OCI-LY3 (cell line): ENCODE data around the gene PARP2.

ENCODE experiments used
- CTCF ChIP-seq: fragments of 200-600, 300-600 bp; sonication (generic); IDR thresholded peaks from 2 replicates; pipeline ENCODE4 v1.5.1; 2014; ENCODE audit warnings: antibody characterized with exemption, low read length, low read depth
- EZH2phosphoT487 ChIP-seq: fragments of 200-600 bp; shearing (Covaris generic); IDR thresholded peaks from 2 replicates; pipeline ENCODE4 v1.6.1; 2018; ENCODE audit warnings: antibody characterized with exemption, mixed run types, low read depth

GRCh38 chr14:20365928-20366327 lies 22.5 kb downstream of the PARP2 start:
- TF ChIP-seq CTCF: no peak
- no peak for TF ChIP-seq EZH2phosphoT487
